ENCODE results near the gene RPTOR. TPM values are rescaled to one million over a fixed set of nuclear protein-coding genes. Genes with fewer than 3 reads are reported as not detected.

RPTOR gene
- total RNA-seq, 1 experiment from 2014 or later = 46.2 TPM

DNA sequence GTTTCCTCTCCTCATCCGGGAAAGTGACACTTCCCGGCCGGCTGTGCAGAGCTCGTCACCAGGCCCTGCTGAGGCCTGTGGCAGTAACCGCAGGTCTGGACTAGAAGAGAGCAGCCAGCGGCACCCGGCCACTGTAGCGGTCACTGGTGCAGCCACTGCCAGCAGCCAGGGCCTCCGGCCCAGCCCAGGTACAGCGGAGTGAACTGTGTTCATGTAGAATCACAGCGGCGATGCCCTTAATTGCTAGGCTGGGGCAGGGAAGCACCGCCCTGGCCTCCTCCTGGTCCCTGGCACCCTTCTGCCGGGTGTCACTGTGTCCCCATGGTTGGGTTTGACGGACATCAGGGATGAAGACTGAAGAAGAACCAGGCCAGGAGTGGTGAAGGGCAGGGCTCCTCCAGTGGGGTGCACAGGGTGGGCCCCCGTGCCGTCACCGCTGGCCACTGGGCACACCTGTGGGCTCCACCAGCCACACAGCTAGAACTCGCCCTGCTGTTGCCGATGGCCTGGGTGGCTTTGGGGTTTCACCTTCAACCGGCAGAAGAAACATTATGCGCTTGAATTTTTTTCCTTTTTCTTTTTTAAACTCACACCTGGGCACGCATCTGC, 281.8 kb downstream of the RPTOR start:
- H2AFZ ChIP-seq (ENCODE audit: low read length) = no peak overlapping the region
- POLR2A ChIA-PET (ENCODE audit: unreplicated experiment) = no interaction called here
- H3K4me2 ChIP-seq (ENCODE audit: low read length) = peak overlapping the region; percentile 57
- no peaks in the 10 kb centered on the region for H3K79me2 ChIP-seq (ENCODE audit: low read length)
- peak overlapping the region; percentile 96 for H3K27ac ChIP-seq (ENCODE audit: low read length)
- H4K20me1 ChIP-seq (ENCODE audit: low read length) = no peaks in the 10 kb centered on the region
- TF ChIP-seq EZH2 (IDR thresholded peaks at IDR 0.05; ENCODE audit: low read length, unreplicated experiment) = no peak
- TF ChIP-seq, protein P1, sequence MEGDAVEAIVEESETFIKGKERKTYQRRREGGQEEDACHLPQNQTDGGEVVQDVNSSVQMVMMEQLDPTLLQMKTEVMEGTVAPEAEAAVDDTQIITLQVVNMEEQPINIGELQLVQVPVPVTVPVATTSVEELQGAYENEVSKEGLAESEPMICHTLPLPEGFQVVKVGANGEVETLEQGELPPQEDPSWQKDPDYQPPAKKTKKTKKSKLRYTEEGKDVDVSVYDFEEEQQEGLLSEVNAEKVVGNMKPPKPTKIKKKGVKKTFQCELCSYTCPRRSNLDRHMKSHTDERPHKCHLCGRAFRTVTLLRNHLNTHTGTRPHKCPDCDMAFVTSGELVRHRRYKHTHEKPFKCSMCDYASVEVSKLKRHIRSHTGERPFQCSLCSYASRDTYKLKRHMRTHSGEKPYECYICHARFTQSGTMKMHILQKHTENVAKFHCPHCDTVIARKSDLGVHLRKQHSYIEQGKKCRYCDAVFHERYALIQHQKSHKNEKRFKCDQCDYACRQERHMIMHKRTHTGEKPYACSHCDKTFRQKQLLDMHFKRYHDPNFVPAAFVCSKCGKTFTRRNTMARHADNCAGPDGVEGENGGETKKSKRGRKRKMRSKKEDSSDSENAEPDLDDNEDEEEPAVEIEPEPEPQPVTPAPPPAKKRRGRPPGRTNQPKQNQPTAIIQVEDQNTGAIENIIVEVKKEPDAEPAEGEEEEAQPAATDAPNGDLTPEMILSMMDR (conservative IDR thresholded peaks at IDR 0.05; ENCODE audit: low read depth, low read length) = no peak
- no peak for TF ChIP-seq EZH2phosphoT487 (IDR thresholded peaks at IDR 0.05; ENCODE audit: borderline replicate concordance, low read length)
- no peaks in the 10 kb centered on the region for H3K9me3 ChIP-seq (ENCODE audit: low read length)
- H3K9ac ChIP-seq (ENCODE audit: low read length) = peak overlapping the region; percentile 84
- no peak for DNase-seq
- no peak overlapping the region for H3K4me3 ChIP-seq (ENCODE audit: low read length)
- H3K36me3 ChIP-seq (ENCODE audit: low read depth, low read length) = peaks cover 15% of the 10 kb centered on the region; the same call in 1 of the 2 replicates
- no peaks in the 10 kb centered on the region for H3K27me3 ChIP-seq (ENCODE audit: low read length)
- BruUV-seq (replicated peaks) = TSS peak; percentile 62
- intact Hi-C loops (cut with micrococcal nuclease) = loop anchor here (1.0 to 2.0 kb wide), 3 partner anchors 32 to 65 kb away; no protein-coding TSS in a partner anchor
- ATAC-seq = peak; percentile 2
- CTCF ChIA-PET = interaction anchor here (0.6 to 0.7 kb wide), 3 partner anchors 71 to 181 kb away, joined by 3 to 6 read pairs (median 3); no protein-coding TSS in a partner anchor
- H3F3A ChIP-seq (ENCODE audit: low read length, unreplicated experiment) = no peaks in the 10 kb centered on the region
- H3K4me1 ChIP-seq (ENCODE audit: insufficient read depth, low read length) = peaks cover 30% of the 10 kb centered on the region
- no peaks in the 10 kb centered on the region for H3K9me2 ChIP-seq (replicated peaks; ENCODE audit: low read length)

DNA sequence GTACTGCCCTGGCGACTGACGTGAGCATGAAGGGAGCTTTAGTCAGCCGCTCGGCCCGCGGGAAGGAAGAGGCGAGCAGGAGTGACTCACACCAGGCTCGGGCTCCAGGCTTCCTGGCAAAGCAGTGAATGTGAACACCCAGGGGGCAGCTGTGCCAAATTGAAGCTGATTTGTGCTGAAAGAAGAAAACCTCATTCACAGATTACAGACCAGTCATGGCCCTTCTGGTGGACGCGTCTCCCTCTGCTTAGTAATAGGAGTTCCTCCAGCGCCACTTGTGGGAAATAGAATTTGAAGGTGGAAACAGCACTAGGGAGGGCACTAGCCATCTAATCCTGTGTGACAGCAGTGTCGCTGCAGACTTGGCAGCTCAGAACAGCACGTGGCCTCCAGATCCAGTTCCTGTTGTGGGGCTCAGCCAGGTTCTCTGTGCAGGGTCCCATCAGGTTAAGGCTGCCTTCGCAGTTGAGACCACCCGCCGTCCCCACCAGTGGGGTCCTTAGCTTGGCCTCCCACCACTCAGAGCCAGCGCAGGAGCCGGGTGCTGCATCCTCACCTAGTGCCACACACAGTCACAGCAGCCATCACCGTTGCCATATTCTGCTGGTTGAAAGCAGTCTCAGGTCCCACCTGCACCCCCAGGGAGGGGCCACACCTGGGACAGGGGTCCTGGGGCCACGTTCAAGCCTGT, 282.5 kb downstream of the RPTOR start:
- POLR2A ChIA-PET (ENCODE audit: unreplicated experiment) = no interaction called here
- H4K20me1 ChIP-seq (ENCODE audit: low read length) = no peaks in the 10 kb centered on the region
- H3K4me1 ChIP-seq (ENCODE audit: insufficient read depth, low read length) = peaks cover 36% of the 10 kb centered on the region
- H3K27me3 ChIP-seq (ENCODE audit: low read length) = no peaks in the 10 kb centered on the region
- no peak overlapping the region for H2AFZ ChIP-seq (ENCODE audit: low read length)
- no peak overlapping the region for H3K4me3 ChIP-seq (ENCODE audit: low read length)
- H3K9me3 ChIP-seq (ENCODE audit: low read length) = no peaks in the 10 kb centered on the region
- no peaks in the 10 kb centered on the region for H3F3A ChIP-seq (ENCODE audit: low read length, unreplicated experiment)
- TF ChIP-seq EZH2phosphoT487 (IDR thresholded peaks at IDR 0.05; ENCODE audit: borderline replicate concordance, low read length) = no peak
- TF ChIP-seq, protein P1 (conservative IDR thresholded peaks at IDR 0.05; ENCODE audit: low read depth, low read length) = no peak; the same call in 1 of the 2 replicates
- TF ChIP-seq EZH2 (IDR thresholded peaks at IDR 0.05; ENCODE audit: low read length, unreplicated experiment) = no peak
- BruUV-seq (replicated peaks) = no TSS peak
- intact Hi-C loops (cut with micrococcal nuclease) = loop anchor here (1.0 to 2.0 kb wide), 3 partner anchors 32 to 66 kb away; no protein-coding TSS in a partner anchor
- H3K9ac ChIP-seq (ENCODE audit: low read length) = peak overlapping the region; percentile 84
- CTCF ChIA-PET = interaction anchor here (0.5 to 0.7 kb wide), 3 partner anchors 16 to 180 kb away, joined by 3 read pairs; no protein-coding TSS in a partner anchor
- peak overlapping the region; percentile 57 for H3K4me2 ChIP-seq (ENCODE audit: low read length)
- peaks cover 15% of the 10 kb centered on the region; the same call in 1 of the 2 replicates for H3K36me3 ChIP-seq (ENCODE audit: low read depth, low read length)
- H3K79me2 ChIP-seq (ENCODE audit: low read length) = no peaks in the 10 kb centered on the region
- H3K9me2 ChIP-seq (replicated peaks; ENCODE audit: low read length) = no peaks in the 10 kb centered on the region
- DNase-seq (peak; percentile 96), ATAC-seq (peak; percentile 99)
- peak overlapping the region; percentile 96 for H3K27ac ChIP-seq (ENCODE audit: low read length)
